Measurements from ENCODE around the gene CNTN4.
"Not testable (repeated sequence)": the region's sequence is repeated elsewhere in the genome, so short reads cannot be mapped to it uniquely, and the experiment has no call there.

The CNTN4 gene

GRCh38 chr3:2504912-2505311 lies 406.2 kb downstream of the CNTN4 start:
- DNase-seq (ENCODE audit: low read depth, low spot score), result no peak

GRCh38 chr3:2506776-2507175 lies 408.1 kb downstream of the CNTN4 start:
- H3K27ac ChIP-seq, result no peak overlapping the region

More at GRCh38 chr3:2504912-2505311, 406.2 kb downstream of the CNTN4 start:
- no peak overlapping the region for H3K27ac ChIP-seq

GRCh38 chr3:2510591-2511145 lies 412.0 kb downstream of the CNTN4 start:
- no peak for DNase-seq (ENCODE audit: low read depth, low spot score)
- no peak overlapping the region for H3K27ac ChIP-seq

More at GRCh38 chr3:2506776-2507175, 408.1 kb downstream of the CNTN4 start:
- DNase-seq (ENCODE audit: low read depth, low spot score), result no peak

- no peak overlapping the region for H3K27ac ChIP-seq
- DNase-seq (ENCODE audit: low read depth, low spot score), result no peak
Observed at GRCh38 chr3:2511356-2511755, 412.7 kb downstream of the CNTN4 start.

- DNase-seq (ENCODE audit: low read depth, low spot score), result no peak
- H3K27ac ChIP-seq, result no peak overlapping the region
Observed at GRCh38 chr3:2512881-2513280, 414.2 kb downstream of the CNTN4 start.

- no peak for DNase-seq (ENCODE audit: low read depth, low spot score)
- H3K27ac ChIP-seq, result no peak overlapping the region
Observed at GRCh38 chr3:2513986-2514385, 415.3 kb downstream of the CNTN4 start.

- no peak for DNase-seq (ENCODE audit: low read depth, low spot score)
- no peak overlapping the region for H3K27ac ChIP-seq
Observed at GRCh38 chr3:2516762-2517441, 418.2 kb downstream of the CNTN4 start.

GRCh38 chr3:2517500-2518172 lies 419.0 kb downstream of the CNTN4 start:
- no peak for DNase-seq (ENCODE audit: low read depth, low spot score)

GRCh38 chr3:2523281-2523836 lies 424.7 kb downstream of the CNTN4 start:
- DNase-seq (ENCODE audit: low read depth, low spot score), result no peak
- no peak overlapping the region for H3K27ac ChIP-seq

More at GRCh38 chr3:2517500-2518172, 419.0 kb downstream of the CNTN4 start:
- H3K27ac ChIP-seq, result no peak overlapping the region

GRCh38 chr3:2525968-2526367 lies 427.3 kb downstream of the CNTN4 start:
- no peak for DNase-seq (ENCODE audit: low read depth, low spot score)
- no peak overlapping the region for H3K27ac ChIP-seq

GRCh38 chr3:2526926-2527325 lies 428.3 kb downstream of the CNTN4 start:
- H3K27ac ChIP-seq, result no peak overlapping the region
- no peak for DNase-seq (ENCODE audit: low read depth, low spot score)

GRCh38 chr3:2527328-2527727 lies 428.7 kb downstream of the CNTN4 start:
- H3K27ac ChIP-seq, result not testable (repeated sequence)

GRCh38 chr3:2534767-2535166 lies 436.1 kb downstream of the CNTN4 start:
- H3K27ac ChIP-seq; DNase-seq (ENCODE audit: low read depth, low spot score): not testable (repeated sequence)

More at GRCh38 chr3:2527328-2527727, 428.7 kb downstream of the CNTN4 start:
- not testable (repeated sequence) for DNase-seq (ENCODE audit: low read depth, low spot score)

- no peak for DNase-seq (ENCODE audit: low read depth, low spot score)
Observed at GRCh38 chr3:2535206-2535605, 436.5 kb downstream of the CNTN4 start.

GRCh38 chr3:2536575-2536974 lies 437.9 kb downstream of the CNTN4 start:
- DNase-seq (ENCODE audit: low read depth, low spot score), result no peak
- H3K27ac ChIP-seq, result no peak overlapping the region

More at GRCh38 chr3:2535206-2535605, 436.5 kb downstream of the CNTN4 start:
- no peak overlapping the region for H3K27ac ChIP-seq

GRCh38 chr3:2540115-2540514 lies 441.4 kb downstream of the CNTN4 start:
- no peak for DNase-seq (ENCODE audit: low read depth, low spot score)
- H3K27ac ChIP-seq, result no peak overlapping the region

GRCh38 chr3:2543247-2543646 lies 444.6 kb downstream of the CNTN4 start:
- H3K27ac ChIP-seq, result no peak overlapping the region
- DNase-seq (ENCODE audit: low read depth, low spot score), result no peak

GRCh38 chr3:2544212-2544611 lies 445.5 kb downstream of the CNTN4 start:
- no peak for DNase-seq (ENCODE audit: low read depth, low spot score)
- no peak overlapping the region for H3K27ac ChIP-seq

GRCh38 chr3:2544718-2545117 lies 446.1 kb downstream of the CNTN4 start:
- DNase-seq (ENCODE audit: low read depth, low spot score), result no peak

GRCh38 chr3:2547049-2547448 lies 448.4 kb downstream of the CNTN4 start:
- DNase-seq (ENCODE audit: low read depth, low spot score), result no peak
- H3K27ac ChIP-seq, result no peak overlapping the region

More at GRCh38 chr3:2544718-2545117, 446.1 kb downstream of the CNTN4 start:
- H3K27ac ChIP-seq, result no peak overlapping the region

- DNase-seq (ENCODE audit: low read depth, low spot score), result no peak
- no peak overlapping the region for H3K27ac ChIP-seq
Observed at GRCh38 chr3:2554656-2555055, 456.0 kb downstream of the CNTN4 start.

Measured in epithelial cell of prostate (primary cell).